ENCODE results near the gene EP400. TPM values are rescaled to one million over a fixed set of nuclear protein-coding genes. Genes with fewer than 3 reads are reported as not detected.

EP400 gene
- total RNA-seq, 1 donor from 2014 or later, result 11.9 TPM

- H3K4me3 ChIP-seq (ENCODE audit: low read depth, low read length), result no peak overlapping the region
- no peak for TF ChIP-seq CTCF (conservative IDR thresholded peaks at IDR 0.05; ENCODE audit: low read depth, low read length)
- no peak for DNase-seq (ENCODE audit: low read depth)
Measured at GRCh38 chr12:132125736-132126135, 176.0 kb downstream of the EP400 start.

DNA sequence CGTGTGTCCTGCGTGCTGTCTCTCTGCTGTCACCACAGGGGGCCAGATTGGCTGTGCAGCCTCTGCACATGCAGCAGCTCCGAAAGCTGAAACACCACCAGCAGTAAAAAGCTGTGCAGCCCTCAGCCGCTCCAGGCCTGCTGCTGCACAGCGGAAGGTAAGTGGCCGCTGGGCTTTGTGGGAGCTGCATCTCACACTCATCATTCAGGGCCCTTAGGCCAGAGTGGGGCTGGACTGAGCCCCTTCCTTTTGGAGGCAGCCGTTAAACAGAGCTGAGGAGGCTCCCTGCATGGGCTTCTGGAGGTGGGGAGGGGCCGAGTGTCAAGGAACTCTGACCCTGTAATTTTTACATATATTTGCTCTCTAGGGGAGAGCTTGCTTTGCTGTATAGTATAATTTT, 177.3 kb downstream of the EP400 start:
- H3K4me3 ChIP-seq (ENCODE audit: low read depth, low read length), result no peak overlapping the region
- no peak for TF ChIP-seq CTCF (conservative IDR thresholded peaks at IDR 0.05; ENCODE audit: low read depth, low read length)
- no peak for DNase-seq (ENCODE audit: low read depth)

GRCh38 chr12:132129007-132129406, 179.3 kb downstream of the EP400 start:
- TF ChIP-seq CTCF (conservative IDR thresholded peaks at IDR 0.05; ENCODE audit: low read depth, low read length), result no peak
- H3K4me3 ChIP-seq (ENCODE audit: low read depth, low read length), result no peak overlapping the region
- DNase-seq (ENCODE audit: low read depth), result no peak

DNA sequence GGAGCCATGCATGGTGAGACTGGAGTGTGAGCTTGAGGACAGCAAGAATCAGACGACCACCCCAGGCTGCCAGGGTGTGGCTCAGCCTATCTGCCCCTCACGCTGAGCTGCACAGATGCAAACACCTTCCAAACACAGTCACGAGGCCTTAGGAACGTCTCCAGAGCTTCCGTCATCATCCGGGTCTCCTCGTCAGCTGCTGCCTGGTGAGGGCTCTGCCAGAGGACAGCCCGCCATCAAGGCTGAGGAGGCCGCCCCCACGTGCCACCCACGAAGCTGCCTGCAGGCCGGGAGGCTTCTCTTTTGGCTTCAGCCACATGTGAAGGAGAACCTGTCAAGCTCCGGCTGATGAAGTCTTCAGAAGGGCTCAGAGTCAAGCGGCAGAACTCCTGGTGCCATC, 180.9 kb downstream of the EP400 start:
- no peak for DNase-seq (ENCODE audit: low read depth)
- no peak overlapping the region for H3K4me3 ChIP-seq (ENCODE audit: low read depth, low read length)
- no peak for TF ChIP-seq CTCF (conservative IDR thresholded peaks at IDR 0.05; ENCODE audit: low read depth, low read length)

Other genes starting within 250 kb of the EP400 start
- 24.3 and 25.3 TPM in 2 replicates for gene SFSWAP, start 238.9 kb upstream of the EP400 start, total RNA-seq
- 0.69 and 3.6 TPM in 2 replicates for gene MMP17, start 121.5 kb upstream of the EP400 start, total RNA-seq
- 8.2 and 11.8 TPM in 2 replicates for gene ULK1, start 55.3 kb upstream of the EP400 start, total RNA-seq
- gene PUS1, start 20.7 kb upstream of the EP400 start, total RNA-seq, result 17.1 and 44.1 TPM in 2 replicates
- 15.9 and 18.6 TPM in 2 replicates for gene DDX51, start 194.4 kb downstream of the EP400 start, total RNA-seq
- gene NOC4L, start 194.5 kb downstream of the EP400 start, total RNA-seq, result 42.2 and 45.0 TPM in 2 replicates